T-helper 2 cell treated with Interferon-gamma antibody and Interleukin-4, amounts not matched to agents 5 μg/mL and 100 μg/mL, for 36 hours (primary cell): ENCODE measurements around the gene PDE11A.
"Not testable (repeated sequence)": the region's sequence is repeated elsewhere in the genome, so short reads cannot be mapped to it uniquely, and the experiment has no call there.

Experiments
- DNase-seq: peaks from one replicate; pipeline ENCODE4 v3.0.0; 2021; ENCODE audit warnings: low spot score
- H3K27ac Mint-ChIP-seq: one replicate; pipeline ENCODE4 v1.8.0; 2021; ENCODE audit warnings: mild to moderate bottlenecking, mixed read lengths
- H3K27me3 Mint-ChIP-seq: one replicate; pipeline ENCODE4 v1.8.0; 2021; ENCODE audit warnings: low read depth, mixed read lengths
- H3K36me3 Mint-ChIP-seq: one replicate; pipeline ENCODE4 v1.8.0; 2021; ENCODE audit warnings: low read depth, mixed read lengths
- H3K4me1 Mint-ChIP-seq: one replicate; pipeline ENCODE4 v1.8.0; 2021; ENCODE audit warnings: low read depth, mixed read lengths
- H3K4me3 Mint-ChIP-seq: one replicate; pipeline ENCODE4 v1.8.0; 2022; ENCODE audit warnings: mild to moderate bottlenecking, moderate library complexity, mixed read lengths
- H3K9me3 Mint-ChIP-seq: one replicate; pipeline ENCODE4 v1.8.0; 2021; ENCODE audit warnings: mixed read lengths

PDE11A gene

DNA sequence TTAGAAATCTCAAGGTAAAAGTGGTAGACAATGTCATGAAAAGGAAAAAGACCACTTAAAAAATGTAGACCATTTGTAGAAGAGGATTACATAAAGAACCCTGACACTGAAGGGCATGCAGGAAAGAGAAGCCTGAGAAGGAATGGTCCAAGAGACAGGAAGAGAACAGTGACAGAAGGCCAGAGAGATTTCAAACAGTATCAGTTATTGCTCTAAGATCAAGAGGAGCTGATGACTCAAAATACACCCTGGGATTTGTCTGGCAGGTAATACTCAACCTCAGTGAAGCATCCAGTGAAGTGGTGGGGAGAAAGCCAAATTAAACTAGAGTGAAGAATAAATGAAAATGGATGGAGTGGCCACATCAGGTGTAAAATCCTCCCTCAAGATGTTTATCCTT is 100.5 kb downstream of the PDE11A start:
- Mint-ChIP-seq H3K27me3 (no peaks in the 10 kb centered on the region), H3K4me3 (no peak overlapping the region), H3K9me3 (no peaks in the 10 kb centered on the region), H3K27ac (no peak overlapping the region), H3K36me3 (no peaks in the 10 kb centered on the region), H3K4me1 (no peaks in the 10 kb centered on the region)
- no peak for DNase-seq

DNA sequence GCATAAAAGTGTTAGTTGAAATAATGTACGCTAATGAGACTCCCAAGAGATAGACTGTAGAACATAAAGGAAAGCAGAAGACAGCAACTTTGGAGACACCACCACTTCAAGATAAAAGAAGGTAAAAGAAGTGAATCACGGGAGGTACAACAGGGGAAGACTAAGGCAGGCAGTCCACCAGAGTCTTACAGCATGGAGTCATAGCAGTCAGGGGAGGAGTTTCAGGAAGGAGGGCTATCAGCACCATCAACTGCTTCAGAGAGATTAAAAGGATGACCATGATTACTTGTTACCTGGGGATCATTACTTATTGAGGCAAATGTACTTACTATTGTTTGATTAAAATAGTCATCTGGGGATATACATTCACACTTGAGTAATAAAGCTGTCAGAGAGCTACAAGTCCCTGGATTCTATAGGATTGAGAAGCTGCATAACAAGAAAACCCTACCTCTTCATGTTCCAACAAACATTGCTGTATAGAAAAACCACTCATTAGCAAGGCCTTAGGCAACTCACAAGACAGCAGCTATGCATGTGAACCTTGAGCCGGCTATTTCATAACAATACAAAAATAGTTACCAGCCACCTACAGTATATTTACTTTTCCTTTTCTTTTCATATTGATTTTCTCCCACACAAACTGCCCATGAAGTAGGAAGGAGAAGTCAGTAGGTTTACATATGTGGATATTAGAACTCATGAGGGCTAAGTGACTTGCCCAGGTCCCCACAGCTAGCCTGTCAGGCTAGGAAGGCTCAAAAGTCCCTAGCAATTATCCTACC is 101.7 kb downstream of the PDE11A start:
- Mint-ChIP-seq H3K36me3 (no peaks in the 10 kb centered on the region), H3K27me3 (no peaks in the 10 kb centered on the region), H3K9me3 (no peaks in the 10 kb centered on the region), H3K27ac (no peak overlapping the region), H3K4me3 (no peak overlapping the region), H3K4me1 (no peaks in the 10 kb centered on the region)
- DNase-seq: no peak

DNA sequence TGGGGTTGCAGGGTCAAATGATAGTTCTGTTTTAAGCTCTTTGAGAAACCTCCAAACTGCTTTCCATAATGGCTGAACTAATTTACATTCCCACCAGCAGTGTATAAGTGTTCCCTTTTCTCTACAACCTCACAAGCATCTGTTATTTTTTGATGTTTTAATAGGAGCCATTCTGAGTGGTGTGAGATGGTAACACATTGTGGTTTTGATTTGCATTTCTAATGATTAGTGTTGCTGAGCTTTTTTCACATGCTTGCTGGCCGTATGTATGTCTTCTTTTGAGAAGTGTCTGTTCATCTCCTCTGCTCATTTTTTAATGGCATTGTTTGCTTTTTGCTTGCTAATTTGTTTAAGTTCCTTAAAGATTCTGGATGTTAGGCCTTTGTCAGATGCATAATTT is 107.7 kb downstream of the PDE11A start:
- no peaks in the 10 kb centered on the region for H3K4me1 Mint-ChIP-seq
- DNase-seq: no peak

DNA sequence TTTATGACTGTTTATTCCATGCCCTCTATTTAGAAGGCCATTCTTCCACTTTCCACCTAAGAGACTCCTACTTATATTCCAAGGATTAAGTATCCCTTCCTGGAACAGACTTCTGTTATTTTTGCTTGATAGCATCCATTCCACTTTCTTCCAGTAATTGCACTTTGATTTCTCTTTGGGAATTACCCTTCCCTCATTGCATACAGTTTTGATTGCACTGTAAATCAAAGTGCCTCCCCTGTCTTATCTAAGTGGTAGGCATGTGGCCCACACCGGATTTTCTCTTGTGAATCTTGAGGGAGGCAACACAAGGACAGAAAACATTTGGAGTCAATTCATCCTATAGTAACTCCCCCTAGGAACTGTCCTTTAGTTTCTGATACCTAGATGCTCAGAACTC is 120.4 kb downstream of the PDE11A start:
- H3K27me3 Mint-ChIP-seq: peaks cover 4% of the 10 kb centered on the region
- H3K4me3 Mint-ChIP-seq: no peak overlapping the region
- DNase-seq: no peak
- H3K4me1 Mint-ChIP-seq: no peaks in the 10 kb centered on the region
- H3K27ac Mint-ChIP-seq: no peak overlapping the region
- H3K9me3 Mint-ChIP-seq: no peaks in the 10 kb centered on the region
- H3K36me3 Mint-ChIP-seq: no peaks in the 10 kb centered on the region

More for the DNA sequence above, 107.7 kb downstream of the PDE11A start:
- Mint-ChIP-seq H3K27ac (no peak overlapping the region), H3K27me3 (no peaks in the 10 kb centered on the region), H3K4me3 (no peak overlapping the region), H3K9me3 (no peaks in the 10 kb centered on the region), H3K36me3 (no peaks in the 10 kb centered on the region)

DNA sequence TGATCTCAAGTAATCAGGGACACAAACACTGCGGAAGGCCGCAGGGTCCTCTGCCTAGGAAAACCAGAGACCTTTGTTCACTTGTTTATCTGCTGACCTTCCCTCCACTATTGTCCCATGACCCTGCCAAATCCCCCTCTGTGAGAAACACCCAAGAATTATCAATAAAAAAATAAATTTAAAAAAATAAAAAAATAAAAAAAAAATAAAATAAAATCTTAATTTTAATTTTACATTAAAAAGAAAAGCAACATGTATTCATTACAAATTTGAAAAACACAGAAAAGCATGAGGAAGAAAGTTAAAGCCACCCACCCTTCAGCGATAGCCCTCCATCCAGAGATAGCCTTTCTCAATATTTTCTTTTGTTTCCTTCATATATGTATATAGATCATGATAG is 125.0 kb downstream of the PDE11A start:
- H3K36me3 Mint-ChIP-seq, H3K27ac Mint-ChIP-seq, H3K27me3 Mint-ChIP-seq, H3K9me3 Mint-ChIP-seq, DNase-seq, H3K4me3 Mint-ChIP-seq, H3K4me1 Mint-ChIP-seq: not testable (repeated sequence)

DNA sequence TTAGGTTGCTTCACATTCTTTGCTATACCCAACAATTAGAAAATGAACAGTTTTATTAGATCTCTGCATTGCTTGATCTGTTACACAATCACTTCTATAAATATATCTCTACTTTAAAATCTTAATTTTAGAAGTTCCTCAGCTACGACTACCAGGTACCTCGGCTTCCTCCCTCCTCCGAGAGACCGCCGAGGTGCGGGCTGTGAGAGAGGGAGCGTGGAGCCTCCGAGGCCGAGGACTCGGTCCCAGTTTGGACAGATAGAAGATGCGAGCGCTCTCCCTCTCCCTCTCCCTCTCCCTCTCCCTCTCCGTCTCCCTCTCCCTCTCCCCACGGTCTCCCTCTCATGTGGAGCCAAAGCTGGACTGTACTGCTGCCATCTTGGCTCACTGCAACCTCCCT is 128.0 kb downstream of the PDE11A start:
- not testable (repeated sequence) for H3K9me3 Mint-ChIP-seq, H3K27me3 Mint-ChIP-seq, H3K36me3 Mint-ChIP-seq, H3K27ac Mint-ChIP-seq, H3K4me1 Mint-ChIP-seq, H3K4me3 Mint-ChIP-seq, DNase-seq

DNA sequence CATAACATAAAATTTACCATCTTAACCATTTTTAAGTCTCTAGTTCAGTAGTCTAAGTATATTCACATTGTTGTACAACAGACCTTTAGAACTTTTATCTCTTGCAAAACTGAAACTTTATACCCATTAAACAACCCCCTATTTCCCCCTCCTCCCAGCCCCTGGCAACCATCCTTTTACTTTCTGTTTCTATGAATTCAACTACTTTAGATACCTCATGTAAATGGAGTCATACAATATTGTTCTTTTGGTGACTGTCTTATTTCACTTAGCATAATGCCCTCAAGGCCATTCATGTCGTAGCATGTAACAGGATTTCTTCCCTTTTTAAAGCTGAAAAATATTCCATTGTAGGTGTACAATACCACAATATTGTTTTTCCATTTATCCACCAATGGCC is 129.8 kb downstream of the PDE11A start:
- no peaks in the 10 kb centered on the region for H3K4me1 Mint-ChIP-seq
- no peaks in the 10 kb centered on the region for H3K36me3 Mint-ChIP-seq
- H3K27me3 Mint-ChIP-seq: peaks cover 2% of the 10 kb centered on the region
- no peak overlapping the region for H3K27ac Mint-ChIP-seq
- H3K9me3 Mint-ChIP-seq: no peaks in the 10 kb centered on the region
- H3K4me3 Mint-ChIP-seq: no peak overlapping the region
- no peak for DNase-seq

GRCh38 chr2:177939211-177939610 is 133.4 kb downstream of the PDE11A start:
- no peak overlapping the region for H3K4me3 Mint-ChIP-seq
- peaks cover 2% of the 10 kb centered on the region for H3K27me3 Mint-ChIP-seq
- no peaks in the 10 kb centered on the region for H3K36me3 Mint-ChIP-seq
- no peaks in the 10 kb centered on the region for H3K9me3 Mint-ChIP-seq
- no peaks in the 10 kb centered on the region for H3K4me1 Mint-ChIP-seq
- no peak for DNase-seq
- no peak overlapping the region for H3K27ac Mint-ChIP-seq

DNA sequence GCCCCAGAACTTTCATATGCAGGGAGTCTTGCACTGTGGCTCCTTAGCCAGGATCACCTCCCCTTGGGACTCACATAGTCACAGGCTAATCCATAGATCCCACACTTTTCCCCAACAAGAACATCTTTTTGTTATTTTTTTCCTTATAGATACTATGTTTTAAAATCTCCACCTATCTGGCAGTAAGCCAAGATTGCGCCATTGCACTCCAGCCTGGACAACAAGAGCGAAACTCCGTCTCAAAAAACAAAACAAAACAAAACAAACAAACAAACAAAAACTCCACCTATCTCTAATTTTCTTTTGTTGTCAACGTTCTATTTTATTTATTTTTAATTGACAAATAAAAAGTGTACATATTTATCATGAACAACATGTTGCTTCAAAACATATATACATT is 141.7 kb downstream of the PDE11A start:
- peaks cover 12% of the 10 kb centered on the region for H3K27me3 Mint-ChIP-seq
- no peak for DNase-seq

DNA sequence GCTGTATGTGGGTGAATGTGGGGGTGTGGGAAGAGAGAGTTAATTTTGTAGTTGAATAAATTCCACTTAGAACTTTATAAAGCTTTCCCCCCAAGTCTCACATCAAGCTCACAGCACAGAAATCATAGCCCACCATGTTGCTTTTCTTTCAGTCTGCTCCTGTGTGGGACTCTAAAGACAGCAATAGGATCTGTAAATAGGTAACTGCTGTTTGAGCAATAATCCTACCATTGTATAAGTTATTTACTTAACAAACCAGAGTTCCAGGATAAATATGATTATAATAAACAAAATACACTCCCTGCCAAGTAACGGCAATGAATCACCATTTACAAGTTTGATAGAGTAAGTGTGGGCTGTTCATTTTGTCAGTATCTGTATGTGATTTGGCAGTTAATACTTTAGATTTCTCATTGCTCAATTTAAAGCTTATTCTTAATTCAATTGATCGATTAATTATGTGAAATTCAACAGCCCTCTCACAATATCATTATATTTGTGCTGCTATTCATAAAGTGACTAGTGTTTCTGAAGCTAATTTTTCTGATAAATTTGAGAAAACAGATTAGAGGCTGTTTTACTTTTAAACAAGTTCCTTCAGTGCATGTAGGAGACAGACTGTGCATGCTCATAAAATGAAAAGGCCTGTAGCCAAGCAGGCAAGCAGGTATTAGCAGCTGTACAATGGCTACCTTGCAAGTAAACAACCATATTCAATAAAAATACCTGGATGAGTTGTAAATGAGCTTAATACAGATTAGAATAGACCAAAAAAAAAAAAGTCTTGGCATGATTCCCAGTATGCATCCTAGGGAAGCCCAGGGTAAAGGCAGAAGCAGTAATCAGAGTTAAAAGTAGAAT is 142.7 kb downstream of the PDE11A start:
- H3K27ac Mint-ChIP-seq: no peak overlapping the region

More for the DNA sequence above, 141.7 kb downstream of the PDE11A start:
- Mint-ChIP-seq H3K4me1 (peaks cover 3% of the 10 kb centered on the region), H3K9me3 (no peaks in the 10 kb centered on the region), H3K4me3 (no peak overlapping the region), H3K27ac (no peak overlapping the region), H3K36me3 (no peaks in the 10 kb centered on the region)

GRCh38 chr2:177923323-177923722 is 149.3 kb downstream of the PDE11A start:
- H3K4me1 Mint-ChIP-seq: no peaks in the 10 kb centered on the region
- no peak overlapping the region for H3K4me3 Mint-ChIP-seq
- no peaks in the 10 kb centered on the region for H3K36me3 Mint-ChIP-seq
- no peaks in the 10 kb centered on the region for H3K9me3 Mint-ChIP-seq
- peaks cover 4% of the 10 kb centered on the region for H3K27me3 Mint-ChIP-seq
- no peak overlapping the region for H3K27ac Mint-ChIP-seq
- no peak for DNase-seq

More for the DNA sequence above, 142.7 kb downstream of the PDE11A start:
- H3K9me3 Mint-ChIP-seq: no peaks in the 10 kb centered on the region
- H3K36me3 Mint-ChIP-seq: no peaks in the 10 kb centered on the region
- DNase-seq: no peak
- H3K27me3 Mint-ChIP-seq: peaks cover 12% of the 10 kb centered on the region
- H3K4me3 Mint-ChIP-seq: no peak overlapping the region
- H3K4me1 Mint-ChIP-seq: peaks cover 3% of the 10 kb centered on the region

DNA sequence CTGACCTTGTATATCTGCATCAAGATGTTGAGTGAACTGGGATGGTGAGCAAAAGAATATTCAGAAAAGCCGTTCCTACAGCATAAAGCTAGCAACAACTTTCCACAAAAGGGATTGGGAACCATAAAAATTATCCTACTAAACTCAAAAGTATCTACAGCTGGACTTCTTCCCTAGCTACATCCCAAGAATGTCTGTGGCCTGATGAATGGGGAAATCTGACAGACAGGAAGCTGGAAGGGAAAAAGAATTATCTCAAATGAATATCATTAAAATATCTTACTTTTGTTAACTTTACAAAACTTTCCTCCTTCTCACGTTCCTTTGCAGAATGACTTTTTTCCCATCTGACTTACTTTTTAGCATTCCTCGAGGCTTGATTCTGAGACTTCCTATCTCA is 150.9 kb downstream of the PDE11A start:
- Mint-ChIP-seq H3K4me3 (no peak overlapping the region), H3K27me3 (peaks cover 2% of the 10 kb centered on the region), H3K27ac (no peak overlapping the region), H3K36me3 (no peaks in the 10 kb centered on the region), H3K4me1 (no peaks in the 10 kb centered on the region), H3K9me3 (no peaks in the 10 kb centered on the region)
- DNase-seq: no peak

DNA sequence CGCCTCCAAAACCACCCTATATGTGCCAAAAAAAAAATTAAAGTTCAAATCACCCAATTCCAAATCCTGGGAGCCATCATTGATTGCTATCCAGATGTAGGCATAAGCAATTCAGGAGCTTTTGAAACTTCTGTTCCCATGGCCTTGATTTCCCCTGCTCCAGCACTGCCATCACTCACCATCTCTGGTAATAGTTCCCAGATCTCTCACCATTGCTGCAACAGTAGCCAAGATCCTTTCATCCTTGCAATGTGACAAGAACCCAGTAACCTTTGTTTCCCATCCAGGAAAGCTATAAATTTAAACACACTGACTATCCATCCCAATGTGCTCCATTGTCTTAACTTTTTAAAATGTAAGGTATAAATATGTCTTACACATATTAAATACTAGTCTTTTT is 155.4 kb downstream of the PDE11A start:
- no peak for DNase-seq
- no peaks in the 10 kb centered on the region for H3K27me3 Mint-ChIP-seq
- no peak overlapping the region for H3K27ac Mint-ChIP-seq

GRCh38 chr2:177916342-177916741 is 156.2 kb downstream of the PDE11A start:
- DNase-seq: no peak
- no peaks in the 10 kb centered on the region for H3K9me3 Mint-ChIP-seq
- no peaks in the 10 kb centered on the region for H3K27me3 Mint-ChIP-seq
- no peak overlapping the region for H3K4me3 Mint-ChIP-seq
- H3K4me1 Mint-ChIP-seq: no peaks in the 10 kb centered on the region
- no peaks in the 10 kb centered on the region for H3K36me3 Mint-ChIP-seq
- no peak overlapping the region for H3K27ac Mint-ChIP-seq

More for the DNA sequence above, 155.4 kb downstream of the PDE11A start:
- H3K36me3 Mint-ChIP-seq: no peaks in the 10 kb centered on the region
- H3K4me1 Mint-ChIP-seq: no peaks in the 10 kb centered on the region
- no peak overlapping the region for H3K4me3 Mint-ChIP-seq
- no peaks in the 10 kb centered on the region for H3K9me3 Mint-ChIP-seq
